Measurements from ENCODE around the gene FARP2.

DNA sequence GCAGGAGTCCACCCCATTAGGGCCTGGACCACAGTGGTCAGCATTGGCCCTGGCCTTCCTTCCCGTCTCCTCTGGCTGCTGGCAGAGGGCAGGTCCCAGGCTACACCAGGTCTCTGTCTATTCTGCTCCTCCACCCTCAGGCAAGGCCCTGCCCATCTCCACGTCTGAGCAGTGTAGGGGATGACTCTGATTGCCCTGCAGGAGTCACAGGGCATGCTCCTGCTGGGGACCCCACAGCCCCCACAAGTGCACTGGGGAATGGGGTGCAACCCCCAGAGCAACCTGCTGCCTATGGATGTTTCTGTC lies 112.3 kb downstream of the FARP2 start:
- TF ChIP-seq, protein P1, sequence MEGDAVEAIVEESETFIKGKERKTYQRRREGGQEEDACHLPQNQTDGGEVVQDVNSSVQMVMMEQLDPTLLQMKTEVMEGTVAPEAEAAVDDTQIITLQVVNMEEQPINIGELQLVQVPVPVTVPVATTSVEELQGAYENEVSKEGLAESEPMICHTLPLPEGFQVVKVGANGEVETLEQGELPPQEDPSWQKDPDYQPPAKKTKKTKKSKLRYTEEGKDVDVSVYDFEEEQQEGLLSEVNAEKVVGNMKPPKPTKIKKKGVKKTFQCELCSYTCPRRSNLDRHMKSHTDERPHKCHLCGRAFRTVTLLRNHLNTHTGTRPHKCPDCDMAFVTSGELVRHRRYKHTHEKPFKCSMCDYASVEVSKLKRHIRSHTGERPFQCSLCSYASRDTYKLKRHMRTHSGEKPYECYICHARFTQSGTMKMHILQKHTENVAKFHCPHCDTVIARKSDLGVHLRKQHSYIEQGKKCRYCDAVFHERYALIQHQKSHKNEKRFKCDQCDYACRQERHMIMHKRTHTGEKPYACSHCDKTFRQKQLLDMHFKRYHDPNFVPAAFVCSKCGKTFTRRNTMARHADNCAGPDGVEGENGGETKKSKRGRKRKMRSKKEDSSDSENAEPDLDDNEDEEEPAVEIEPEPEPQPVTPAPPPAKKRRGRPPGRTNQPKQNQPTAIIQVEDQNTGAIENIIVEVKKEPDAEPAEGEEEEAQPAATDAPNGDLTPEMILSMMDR (IDR thresholded peaks at IDR 0.05 in 4 of 5, conservative IDR thresholded peaks at IDR 0.05 in 1 of 5) = no peak
- TF ChIP-seq POLR2A (IDR thresholded peaks at IDR 0.05) = no peak

Measured in gastrocnemius medialis (tissue), 4 donors.